ENCODE data around the gene PRR15L.
"Not testable (repeated sequence)": the region's sequence is repeated elsewhere in the genome, so short reads cannot be mapped to it uniquely, and the experiment has no call there.

PRR15L gene

DNA sequence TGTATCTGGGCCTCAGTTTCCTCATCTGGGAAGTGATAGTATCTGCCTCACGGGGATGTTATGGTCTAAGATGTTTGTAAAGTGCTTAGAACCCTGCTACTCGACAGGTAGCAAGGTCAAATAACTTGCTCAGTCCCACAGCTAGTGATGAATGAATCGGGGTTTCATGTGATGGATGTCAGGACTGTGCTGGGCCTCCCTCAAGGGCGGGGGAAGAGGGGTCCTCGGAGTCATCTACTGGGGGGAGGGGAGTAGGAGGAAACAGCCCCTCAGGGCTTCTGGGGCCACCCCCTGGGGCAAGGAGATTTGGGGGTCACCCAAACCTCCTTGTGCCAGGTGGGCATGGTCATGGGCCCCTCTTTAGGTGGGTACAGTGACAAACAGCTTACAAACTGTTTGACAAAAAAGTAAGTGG lies 15.6 kb downstream of the PRR15L start:
- H3K27ac Mint-ChIP-seq, result peak overlapping the region; percentile 89
- H3K36me3 Mint-ChIP-seq (ENCODE audit: low read depth), result peaks cover 25% of the 10 kb centered on the region
- no peaks in the 10 kb centered on the region for H3K27me3 Mint-ChIP-seq
- H3K4me1 Mint-ChIP-seq, result peaks cover 63% of the 10 kb centered on the region
- DNase-seq, result no peak
- peak overlapping the region; percentile 92 for H3K4me3 Mint-ChIP-seq
- H3K9me3 Mint-ChIP-seq, result peaks cover 6% of the 10 kb centered on the region
- no peak for ATAC-seq

DNA sequence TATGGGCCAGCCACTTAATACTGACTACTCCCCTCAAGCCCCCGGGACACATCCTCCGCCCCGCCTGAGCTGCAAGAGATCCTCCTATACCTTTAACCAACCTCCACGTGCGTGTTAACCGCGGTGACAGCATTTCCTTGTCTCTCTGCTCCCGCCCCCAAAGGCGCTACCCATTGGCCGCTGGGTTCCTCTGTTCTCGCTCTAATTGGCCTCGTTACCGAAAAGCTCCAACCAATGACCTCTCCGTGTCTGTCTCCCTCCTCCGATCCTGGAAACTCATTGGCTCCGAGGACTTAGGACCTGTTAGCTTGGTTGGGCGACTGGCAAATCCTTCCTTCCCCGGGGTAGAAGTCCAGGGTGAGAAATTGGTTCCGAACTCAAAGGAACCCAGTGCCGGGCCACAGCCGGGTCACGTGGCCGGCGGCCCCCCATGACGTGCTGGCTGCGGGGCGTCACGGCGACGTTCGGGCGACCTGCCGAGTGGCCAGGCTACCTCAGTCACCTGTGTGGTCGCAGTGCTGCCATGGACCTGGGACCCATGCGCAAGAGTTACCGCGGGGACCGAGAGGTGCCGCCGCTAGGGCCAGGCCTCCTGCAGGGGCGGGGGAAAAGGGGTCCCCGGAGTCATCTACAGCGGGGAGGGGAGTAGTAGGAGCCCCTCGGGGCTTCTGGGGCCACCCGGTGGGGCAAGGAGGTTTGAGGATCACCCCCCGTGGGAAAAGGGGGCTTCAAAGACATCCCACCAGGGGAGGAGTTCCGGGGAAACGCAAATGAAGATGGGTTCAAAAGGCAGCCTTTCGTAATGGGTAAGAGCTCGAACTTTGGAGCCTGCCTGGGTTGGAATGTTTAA lies 16.2 kb downstream of the PRR15L start, which contains the start of gene PNPO:
Gene PNPO (plus strand): TSS at position 326 of the 850 bp plus-strand sequence. CDS start 105 bp downstream, at position 431.
- Mint-ChIP-seq H3K27me3 (no peaks in the 10 kb centered on the region), H3K9me3 (peaks cover 6% of the 10 kb centered on the region), H3K4me3 (peak within 1 kb of the TSS; percentile 92), H3K36me3 (ENCODE audit: low read depth) (peaks cover 23% of the 10 kb centered on the region), H3K4me1 (peaks cover 56% of the 10 kb centered on the region), H3K27ac (peak within 1 kb of the TSS; percentile 89)
- ATAC-seq, result peak; percentile 98
- peak; percentile 94 for DNase-seq

DNA sequence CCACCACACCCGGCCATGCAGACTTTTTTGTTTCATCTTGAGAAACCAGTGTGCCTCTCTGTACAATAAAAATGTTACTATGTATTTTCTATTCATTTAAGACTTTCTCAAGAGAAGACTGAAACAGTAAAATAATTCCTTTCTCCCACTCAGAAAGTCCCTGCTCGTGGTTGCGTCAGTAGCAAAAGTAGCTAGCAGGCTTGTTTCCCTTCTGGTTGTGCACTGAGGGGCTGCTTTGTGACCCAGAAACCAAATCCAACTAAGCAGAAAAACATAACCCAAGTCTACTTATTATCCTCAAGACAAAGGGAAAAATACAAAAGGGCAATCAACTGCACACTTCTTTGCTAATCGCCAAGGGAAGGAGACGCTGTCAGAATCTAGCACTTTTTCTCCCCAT lies 19.7 kb downstream of the PRR15L start:
- H3K36me3 Mint-ChIP-seq (ENCODE audit: low read depth), result peaks cover 7% of the 10 kb centered on the region

DNA sequence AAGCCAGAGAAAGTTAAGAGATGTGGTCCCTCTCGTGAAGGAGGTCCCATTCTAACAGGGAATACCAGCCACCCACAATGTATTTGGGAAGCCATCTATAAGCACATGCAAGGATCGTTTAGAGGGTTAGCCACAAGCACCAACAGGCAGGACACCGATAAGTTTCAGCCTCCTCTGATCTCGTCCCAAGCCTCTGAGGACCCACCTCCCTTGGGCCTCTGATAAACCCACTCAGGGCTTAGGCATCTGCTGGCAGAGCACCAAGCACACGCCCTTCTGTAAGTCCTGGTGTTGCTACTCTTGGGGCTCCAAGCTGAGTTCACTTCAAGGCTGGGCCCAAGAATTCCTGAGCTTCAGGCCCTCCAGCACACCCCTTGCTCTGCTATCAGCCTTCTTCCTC lies 21.7 kb downstream of the PRR15L start:
- H3K27ac Mint-ChIP-seq, result no peak overlapping the region
- H3K4me3 Mint-ChIP-seq, result no peak overlapping the region
- DNase-seq (no peak), ATAC-seq (no peak)
- peaks cover 9% of the 10 kb centered on the region for H3K4me1 Mint-ChIP-seq
- H3K9me3 Mint-ChIP-seq, result peaks cover 3% of the 10 kb centered on the region
- no peaks in the 10 kb centered on the region for H3K27me3 Mint-ChIP-seq
- peaks cover 3% of the 10 kb centered on the region for H3K36me3 Mint-ChIP-seq (ENCODE audit: low read depth)

More for the DNA sequence above, 19.7 kb downstream of the PRR15L start:
- Mint-ChIP-seq H3K27me3 (no peaks in the 10 kb centered on the region), H3K9me3 (peaks cover 6% of the 10 kb centered on the region), H3K27ac (no peak overlapping the region), H3K4me1 (peaks cover 26% of the 10 kb centered on the region), H3K4me3 (no peak overlapping the region)
- no peak for ATAC-seq
- no peak for DNase-seq

- ATAC-seq; H3K4me3 Mint-ChIP-seq; DNase-seq; H3K36me3 Mint-ChIP-seq (ENCODE audit: low read depth); H3K4me1 Mint-ChIP-seq; H3K9me3 Mint-ChIP-seq; H3K27ac Mint-ChIP-seq; H3K27me3 Mint-ChIP-seq: not testable (repeated sequence)
Observed at GRCh38 chr17:47935468-47935867, 22.2 kb downstream of the PRR15L start.

DNA sequence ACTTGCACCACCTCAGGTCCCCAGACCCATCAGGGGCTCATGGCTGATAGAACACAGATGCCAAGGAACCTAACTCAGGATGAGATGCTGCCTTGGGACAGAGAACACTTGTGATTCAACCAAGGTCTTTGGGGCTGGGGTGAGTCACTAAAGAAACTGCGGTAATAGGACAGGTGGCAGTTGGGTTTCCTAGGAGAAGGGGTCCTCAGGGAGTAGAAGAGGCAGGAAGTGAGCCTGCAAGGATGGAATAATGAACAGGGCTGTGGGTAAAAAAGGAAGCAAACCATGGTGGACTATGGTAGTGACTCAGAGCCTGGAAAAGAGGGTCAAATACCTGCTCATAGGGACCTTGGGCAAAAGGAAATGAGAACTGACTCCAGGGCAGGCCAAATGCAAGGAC lies 22.8 kb downstream of the PRR15L start:
- H3K4me1 Mint-ChIP-seq, result peaks cover 2% of the 10 kb centered on the region
- H3K4me3 Mint-ChIP-seq, result no peak overlapping the region
- H3K27ac Mint-ChIP-seq, result no peak overlapping the region
- DNase-seq (no peak), ATAC-seq (no peak)
- no peaks in the 10 kb centered on the region for H3K27me3 Mint-ChIP-seq
- peaks cover 3% of the 10 kb centered on the region for H3K36me3 Mint-ChIP-seq (ENCODE audit: low read depth)
- H3K9me3 Mint-ChIP-seq, result no peaks in the 10 kb centered on the region

DNA sequence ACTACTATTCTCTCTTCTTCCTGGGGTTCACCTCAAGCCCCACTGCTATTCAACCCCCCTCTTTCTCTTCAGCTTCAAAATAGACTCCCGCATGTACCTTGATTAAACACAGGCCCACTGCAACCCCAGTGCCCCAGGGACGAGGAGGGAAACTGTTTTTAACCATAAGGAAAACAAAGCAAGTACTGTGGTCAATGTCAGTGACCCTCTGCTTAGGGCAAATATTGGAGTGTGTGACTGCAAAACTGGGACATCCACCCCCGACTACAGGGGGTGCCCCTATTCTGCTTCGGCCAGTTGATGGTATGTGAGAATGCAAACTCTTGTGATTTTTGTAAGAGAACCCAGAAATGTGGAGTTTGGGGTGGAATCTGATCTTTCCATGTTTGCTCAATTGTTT lies 25.8 kb downstream of the PRR15L start:
- Mint-ChIP-seq H3K4me3 (no peak overlapping the region), H3K27ac (no peak overlapping the region)

DNA sequence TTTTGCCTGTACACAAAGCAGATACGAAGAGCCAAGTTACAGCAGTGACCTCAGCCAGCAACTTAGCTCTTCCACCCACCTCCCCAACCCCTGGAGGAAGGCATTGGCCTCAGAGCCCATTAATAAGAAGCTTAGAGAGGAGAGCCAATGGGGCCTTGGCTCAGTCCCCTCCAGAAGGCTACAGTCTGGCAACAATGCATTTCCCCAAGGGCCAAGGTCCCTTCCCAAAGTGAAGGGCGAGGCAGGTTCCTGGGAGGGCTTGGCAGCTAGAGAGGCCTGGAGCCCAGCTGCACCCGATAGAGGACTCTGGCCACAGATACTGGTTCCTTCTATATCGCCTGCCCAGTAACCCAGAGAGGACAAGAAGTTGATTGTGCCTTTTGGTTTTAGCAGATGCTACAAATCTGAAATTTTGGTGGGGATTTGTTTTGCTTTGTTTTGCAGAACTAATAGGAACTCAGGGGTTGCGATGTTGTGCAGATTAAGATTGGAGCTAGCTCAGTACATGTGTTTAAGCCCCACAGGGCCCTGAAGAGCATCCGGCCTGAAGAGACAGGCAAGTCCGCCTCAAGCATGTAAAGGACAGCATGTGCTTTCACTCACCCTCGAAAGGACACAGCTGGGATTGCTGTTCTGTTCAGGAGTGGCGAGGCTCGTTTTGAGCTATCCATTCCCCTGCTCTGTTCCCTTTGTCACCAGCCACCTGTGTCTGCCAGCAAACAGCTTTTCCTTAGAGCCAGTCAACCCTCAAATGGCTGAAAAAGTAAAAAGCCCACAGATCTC lies 28.3 kb downstream of the PRR15L start:
- ATAC-seq (no peak), DNase-seq (no peak)
- no peaks in the 10 kb centered on the region for H3K9me3 Mint-ChIP-seq
- H3K27ac Mint-ChIP-seq, result no peak overlapping the region
- H3K27me3 Mint-ChIP-seq, result no peaks in the 10 kb centered on the region
- no peaks in the 10 kb centered on the region for H3K4me1 Mint-ChIP-seq
- H3K4me3 Mint-ChIP-seq, result no peak overlapping the region
- peaks cover 19% of the 10 kb centered on the region for H3K36me3 Mint-ChIP-seq (ENCODE audit: low read depth)

More for the DNA sequence above, 25.8 kb downstream of the PRR15L start:
- no peaks in the 10 kb centered on the region for H3K9me3 Mint-ChIP-seq
- no peaks in the 10 kb centered on the region for H3K27me3 Mint-ChIP-seq
- no peak for ATAC-seq
- no peaks in the 10 kb centered on the region for H3K4me1 Mint-ChIP-seq
- H3K36me3 Mint-ChIP-seq (ENCODE audit: low read depth), result peaks cover 9% of the 10 kb centered on the region
- DNase-seq, result no peak

GRCh38 chr17:47928415-47928814 lies 29.3 kb downstream of the PRR15L start:
- Mint-ChIP-seq H3K27me3 (no peaks in the 10 kb centered on the region), H3K4me1 (no peaks in the 10 kb centered on the region), H3K27ac (no peak overlapping the region), H3K9me3 (no peaks in the 10 kb centered on the region), H3K4me3 (no peak overlapping the region), H3K36me3 (ENCODE audit: low read depth) (peaks cover 19% of the 10 kb centered on the region)
- no peak for ATAC-seq
- no peak for DNase-seq

- Mint-ChIP-seq H3K4me1 (no peaks in the 10 kb centered on the region), H3K9me3 (no peaks in the 10 kb centered on the region), H3K36me3 (ENCODE audit: low read depth) (peaks cover 17% of the 10 kb centered on the region), H3K27me3 (no peaks in the 10 kb centered on the region), H3K4me3 (no peak overlapping the region), H3K27ac (no peak overlapping the region)
- no peak for ATAC-seq
- no peak for DNase-seq
Observed at GRCh38 chr17:47927821-47928400, 29.8 kb downstream of the PRR15L start.

- DNase-seq (no peak), ATAC-seq (no peak)
- Mint-ChIP-seq H3K4me1 (no peaks in the 10 kb centered on the region), H3K4me3 (no peak overlapping the region), H3K36me3 (ENCODE audit: low read depth) (peaks cover 21% of the 10 kb centered on the region), H3K9me3 (no peaks in the 10 kb centered on the region), H3K27ac (no peak overlapping the region), H3K27me3 (no peaks in the 10 kb centered on the region)
Observed at GRCh38 chr17:47925678-47925988, 32.0 kb downstream of the PRR15L start.

DNA sequence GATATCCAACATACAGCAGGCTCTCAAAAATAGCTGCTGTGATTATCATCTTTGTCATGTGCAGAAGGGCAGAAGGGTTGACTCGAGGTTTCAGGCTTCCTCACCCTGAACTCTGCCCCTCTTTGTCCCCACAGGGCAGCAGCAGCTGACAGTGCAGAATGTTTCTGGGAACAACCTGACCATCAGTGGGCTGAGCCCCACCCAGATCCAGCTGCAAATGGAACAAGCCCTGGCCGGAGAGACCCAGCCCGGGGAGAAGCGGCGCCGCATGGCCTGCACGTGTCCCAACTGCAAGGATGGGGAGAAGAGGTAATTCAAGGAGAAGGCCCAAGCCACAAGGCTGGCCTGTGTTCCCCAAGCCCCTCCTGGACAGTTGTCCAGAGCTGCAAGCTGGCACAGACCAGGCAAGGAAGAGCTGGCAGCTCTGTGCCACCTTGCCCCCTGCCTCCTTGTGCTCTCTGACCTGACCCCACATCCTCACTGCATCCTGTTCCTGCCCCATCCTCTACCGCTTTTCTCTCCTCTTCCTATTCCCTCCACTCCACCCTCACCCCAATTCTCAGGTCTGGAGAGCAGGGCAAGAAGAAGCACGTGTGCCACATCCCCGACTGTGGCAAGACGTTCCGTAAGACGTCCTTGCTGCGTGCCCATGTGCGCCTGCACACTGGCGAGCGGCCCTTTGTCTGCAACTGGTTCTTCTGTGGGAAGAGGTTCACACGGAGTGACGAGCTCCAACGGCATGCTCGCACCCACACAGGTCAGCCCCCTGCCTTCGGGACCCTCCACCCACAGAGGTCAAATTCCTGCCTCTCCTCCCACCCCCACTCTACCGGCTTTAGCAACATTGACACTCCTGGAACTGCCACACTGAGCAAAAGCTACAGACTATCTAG lies 32.7 kb downstream of the PRR15L start:
- Mint-ChIP-seq H3K4me1 (no peaks in the 10 kb centered on the region), H3K9me3 (no peaks in the 10 kb centered on the region), H3K36me3 (ENCODE audit: low read depth) (peaks cover 21% of the 10 kb centered on the region), H3K4me3 (no peak overlapping the region), H3K27me3 (no peaks in the 10 kb centered on the region), H3K27ac (no peak overlapping the region)
- ATAC-seq (no peak), DNase-seq (no peak)

DNA sequence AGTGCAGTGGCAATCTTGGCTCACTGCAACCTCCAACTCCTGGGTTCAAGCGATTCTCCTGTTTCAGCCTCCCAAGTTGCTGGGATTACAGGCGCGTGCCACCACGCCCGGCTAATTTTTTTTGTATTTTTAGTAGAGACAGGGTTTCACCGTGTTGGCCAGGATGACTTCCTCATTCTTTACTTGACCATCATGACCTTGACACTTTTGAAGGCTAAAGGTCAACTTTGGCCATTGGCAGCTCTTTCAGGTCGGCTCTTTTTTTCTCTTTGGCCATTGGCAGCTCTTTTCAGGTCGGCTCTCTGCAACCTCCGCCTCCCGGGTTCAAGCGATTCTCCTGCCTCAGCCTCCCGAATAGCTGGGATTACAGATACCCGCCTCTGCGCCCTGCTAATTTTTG lies 37.8 kb downstream of the PRR15L start:
- not testable (repeated sequence) for DNase-seq, H3K27me3 Mint-ChIP-seq, H3K9me3 Mint-ChIP-seq, ATAC-seq, H3K4me3 Mint-ChIP-seq, H3K4me1 Mint-ChIP-seq, H3K27ac Mint-ChIP-seq
- H3K36me3 Mint-ChIP-seq (ENCODE audit: low read depth), result peaks cover 13% of the 10 kb centered on the region

- H3K4me1 Mint-ChIP-seq, result no peaks in the 10 kb centered on the region
- DNase-seq, result no peak
- no peak overlapping the region for H3K4me3 Mint-ChIP-seq
- H3K27me3 Mint-ChIP-seq, result no peaks in the 10 kb centered on the region
- ATAC-seq, result no peak
- H3K9me3 Mint-ChIP-seq, result no peaks in the 10 kb centered on the region
- no peak overlapping the region for H3K27ac Mint-ChIP-seq
- peaks cover 13% of the 10 kb centered on the region for H3K36me3 Mint-ChIP-seq (ENCODE audit: low read depth)
Observed at GRCh38 chr17:47918991-47919390, 38.7 kb downstream of the PRR15L start.

All from activated naive CD8-positive, alpha-beta T cell treated with anti-CD3 and anti-CD28 coated beads, Interleukin-2, amount 50 U/mL, for 24 hours (primary cell).